ENCODE data around the gene SLC15A4.

DNA sequence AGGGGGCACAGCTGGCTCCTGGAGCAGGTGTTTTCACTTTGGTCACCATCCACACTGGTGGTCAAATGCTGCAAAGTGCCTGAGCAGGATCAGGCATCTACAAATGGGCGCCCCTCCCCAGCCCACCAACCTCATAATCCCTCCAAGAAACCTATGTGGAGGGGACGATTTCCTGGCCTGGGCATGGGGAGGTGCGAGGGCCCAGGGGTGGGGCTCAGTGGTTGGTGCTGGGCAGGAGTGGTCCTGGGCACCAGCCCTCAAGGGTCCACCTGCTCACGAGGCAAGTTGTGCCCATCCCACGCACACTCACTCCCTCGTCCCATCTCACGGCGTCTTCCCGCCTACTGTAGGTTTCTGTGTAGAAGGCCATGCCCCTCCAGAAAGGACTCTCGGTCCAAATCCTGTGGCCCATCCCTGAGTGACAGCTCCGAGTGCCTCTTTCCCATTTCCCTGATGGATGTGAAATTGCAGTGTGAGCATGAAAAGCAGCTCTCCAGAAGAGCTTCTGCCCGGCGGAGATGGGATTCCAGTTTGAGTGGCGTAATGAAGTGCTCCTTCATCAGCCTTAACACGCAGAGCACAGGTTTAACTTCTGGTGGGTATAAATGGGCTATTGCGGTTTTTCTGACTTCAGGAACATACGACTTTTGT is 36.9 kb downstream of the SLC15A4 start:
- TF ChIP-seq, protein P1, sequence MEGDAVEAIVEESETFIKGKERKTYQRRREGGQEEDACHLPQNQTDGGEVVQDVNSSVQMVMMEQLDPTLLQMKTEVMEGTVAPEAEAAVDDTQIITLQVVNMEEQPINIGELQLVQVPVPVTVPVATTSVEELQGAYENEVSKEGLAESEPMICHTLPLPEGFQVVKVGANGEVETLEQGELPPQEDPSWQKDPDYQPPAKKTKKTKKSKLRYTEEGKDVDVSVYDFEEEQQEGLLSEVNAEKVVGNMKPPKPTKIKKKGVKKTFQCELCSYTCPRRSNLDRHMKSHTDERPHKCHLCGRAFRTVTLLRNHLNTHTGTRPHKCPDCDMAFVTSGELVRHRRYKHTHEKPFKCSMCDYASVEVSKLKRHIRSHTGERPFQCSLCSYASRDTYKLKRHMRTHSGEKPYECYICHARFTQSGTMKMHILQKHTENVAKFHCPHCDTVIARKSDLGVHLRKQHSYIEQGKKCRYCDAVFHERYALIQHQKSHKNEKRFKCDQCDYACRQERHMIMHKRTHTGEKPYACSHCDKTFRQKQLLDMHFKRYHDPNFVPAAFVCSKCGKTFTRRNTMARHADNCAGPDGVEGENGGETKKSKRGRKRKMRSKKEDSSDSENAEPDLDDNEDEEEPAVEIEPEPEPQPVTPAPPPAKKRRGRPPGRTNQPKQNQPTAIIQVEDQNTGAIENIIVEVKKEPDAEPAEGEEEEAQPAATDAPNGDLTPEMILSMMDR (IDR thresholded peaks at IDR 0.05; ENCODE audit: insufficient read depth, low read length) = no peak
- TF ChIP-seq GABPA (IDR thresholded peaks at IDR 0.05; ENCODE audit: low read depth) = no peak
